Activated CD4-positive, alpha-beta T cell treated with anti-CD3 and anti-CD28 coated beads, Interleukin-2, amount 10 ng/mL, durations not matched to agents 24 days and 14 days (primary cell): Measurements from ENCODE around the gene ANKRD28. TPM values are rescaled to one million over a fixed set of nuclear protein-coding genes. Genes with fewer than 3 reads are reported as not detected.
"Not testable (repeated sequence)": the region's sequence is repeated elsewhere in the genome, so short reads cannot be mapped to it uniquely, and the experiment has no call there.

Experiments
- DNase-seq: peaks from one replicate; pipeline ENCODE4 v3.0.0; 2022
- H3K27ac Mint-ChIP-seq: one replicate; pipeline ENCODE4 v1.8.0; 2022; ENCODE audit warnings: mild to moderate bottlenecking, mixed read lengths
- H3K27me3 Mint-ChIP-seq: one replicate; pipeline ENCODE4 v1.8.0; 2022; ENCODE audit warnings: mixed read lengths
- H3K36me3 Mint-ChIP-seq: one replicate; pipeline ENCODE4 v1.8.0; 2022; ENCODE audit warnings: low read depth, mild to moderate bottlenecking, mixed read lengths
- H3K4me1 Mint-ChIP-seq: one replicate; pipeline ENCODE4 v1.8.0; 2021; ENCODE audit warnings: mixed read lengths
- H3K4me3 Mint-ChIP-seq: one replicate; pipeline ENCODE4 v1.8.0; 2022; ENCODE audit warnings: mild to moderate bottlenecking, moderate library complexity, mixed read lengths
- H3K9me3 Mint-ChIP-seq: one replicate; pipeline ENCODE4 v1.8.0; 2021; ENCODE audit warnings: mixed read lengths
- intact Hi-C: fragments of 100-400 bp; cut with micrococcal nuclease; formaldehyde crosslinking; loops from one replicate; pipeline ENCODE4 v1.15.1; 2023
- total RNA-seq: library from RNA; stranded (reverse); gene quantifications from 2 replicates; pipeline ENCODE4 v1.2.3, GENCODE V29; 2022

The ANKRD28 gene
- total RNA-seq = 38.1 and 38.7 TPM in 2 replicates

DNA sequence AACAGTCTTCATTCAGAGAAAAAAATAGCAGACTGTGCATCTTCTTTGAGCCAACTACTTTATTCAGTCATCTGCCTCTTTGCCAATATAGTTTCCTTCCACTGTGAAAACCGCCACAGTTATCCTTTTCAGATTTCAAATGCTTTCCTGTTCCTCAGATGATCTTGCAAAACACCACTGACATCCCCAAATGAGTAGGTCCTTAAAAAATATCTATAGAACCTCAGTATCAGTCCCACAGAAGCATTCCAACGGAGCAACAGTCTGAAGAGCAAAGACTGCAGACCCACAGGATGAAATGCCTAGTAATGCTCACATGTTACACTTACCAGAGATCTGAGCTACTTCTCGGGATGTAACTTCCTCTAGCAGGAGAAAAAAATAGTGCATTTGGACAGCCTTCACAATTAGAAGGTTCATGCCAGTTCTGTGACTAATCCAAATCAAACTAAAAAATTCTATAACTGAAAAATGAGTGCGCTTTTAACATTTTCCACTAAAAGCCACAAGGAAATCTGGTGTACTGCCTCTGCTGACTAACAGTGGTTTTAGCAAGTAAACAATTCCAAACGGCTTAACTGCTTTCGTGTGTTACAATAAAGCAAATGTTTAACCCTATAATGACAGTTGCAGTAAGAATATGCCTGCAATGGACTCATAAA is at the start of gene ANKRD28:
Gene ANKRD28, minus strand, starts transcription at position 338 of the 662 bp plus-strand sequence. CDS start 1,458 bp downstream, outside the sequence.
- intact Hi-C loops = loop anchor here (1.0 to 5.0 kb wide), 10 partner anchors 8 to 505 kb away; no protein-coding TSS in a partner anchor
- no peaks in the 10 kb centered on the region for H3K27me3 Mint-ChIP-seq
- peak within 1 kb of the TSS; percentile 98 for H3K27ac Mint-ChIP-seq
- peak within 1 kb of the TSS; percentile 86 for H3K4me3 Mint-ChIP-seq
- peaks cover 63% of the 10 kb centered on the region for H3K4me1 Mint-ChIP-seq
- peaks cover 18% of the 10 kb centered on the region for H3K36me3 Mint-ChIP-seq
- peaks cover 2% of the 10 kb centered on the region for H3K9me3 Mint-ChIP-seq
- DNase-seq = peak; percentile 80

DNA sequence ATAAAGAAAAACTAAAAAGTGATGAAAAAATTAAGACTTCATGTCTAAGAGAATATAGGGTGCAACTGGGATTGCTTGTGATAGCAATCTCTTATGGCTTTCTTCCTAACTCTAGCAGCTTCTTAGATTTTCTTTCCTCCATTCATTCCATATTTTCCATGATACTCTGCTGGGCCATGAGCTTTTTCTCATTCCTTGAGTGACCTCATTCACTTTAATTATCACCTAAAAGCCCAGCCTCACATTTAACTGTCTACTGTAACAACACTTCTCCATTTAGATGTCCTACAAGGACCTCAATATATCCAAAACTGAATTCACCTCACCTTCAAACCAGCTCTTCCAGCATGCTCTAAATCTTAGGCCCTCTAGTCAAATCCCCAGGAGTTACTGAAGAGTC is 49.5 kb upstream of the ANKRD28 start:
- Mint-ChIP-seq H3K4me3 (no peak overlapping the region), H3K27me3 (no peaks in the 10 kb centered on the region), H3K36me3 (peaks cover 35% of the 10 kb centered on the region), H3K9me3 (peaks cover 14% of the 10 kb centered on the region), H3K27ac (no peak overlapping the region), H3K4me1 (peaks cover 29% of the 10 kb centered on the region)
- intact Hi-C loops = no loop called here
- no peak for DNase-seq

DNA sequence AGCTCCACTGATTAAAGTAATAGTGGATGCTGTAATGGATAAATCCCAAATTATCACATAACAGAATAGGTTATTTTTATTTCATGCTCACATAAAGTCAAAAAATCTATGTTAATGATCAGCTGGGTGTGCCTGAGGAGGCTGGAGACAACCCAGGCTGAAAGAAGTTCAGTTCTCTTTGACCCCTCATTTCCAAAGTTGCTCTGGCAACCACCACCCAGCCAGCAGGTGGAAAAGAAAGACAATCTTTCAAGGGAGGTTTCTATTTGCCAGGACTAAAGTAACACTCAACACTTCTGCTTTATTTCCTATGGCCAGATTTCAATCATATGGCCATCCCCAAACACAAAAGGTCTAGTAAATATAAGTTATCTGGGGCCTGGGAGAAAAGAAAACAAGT is 48.8 kb upstream of the ANKRD28 start:
- peaks cover 29% of the 10 kb centered on the region for H3K4me1 Mint-ChIP-seq
- H3K9me3 Mint-ChIP-seq = peaks cover 16% of the 10 kb centered on the region
- no peak for DNase-seq
- peaks cover 36% of the 10 kb centered on the region for H3K36me3 Mint-ChIP-seq
- no peaks in the 10 kb centered on the region for H3K27me3 Mint-ChIP-seq
- intact Hi-C loops = no loop called here
- no peak overlapping the region for H3K4me3 Mint-ChIP-seq
- H3K27ac Mint-ChIP-seq = no peak overlapping the region

DNA sequence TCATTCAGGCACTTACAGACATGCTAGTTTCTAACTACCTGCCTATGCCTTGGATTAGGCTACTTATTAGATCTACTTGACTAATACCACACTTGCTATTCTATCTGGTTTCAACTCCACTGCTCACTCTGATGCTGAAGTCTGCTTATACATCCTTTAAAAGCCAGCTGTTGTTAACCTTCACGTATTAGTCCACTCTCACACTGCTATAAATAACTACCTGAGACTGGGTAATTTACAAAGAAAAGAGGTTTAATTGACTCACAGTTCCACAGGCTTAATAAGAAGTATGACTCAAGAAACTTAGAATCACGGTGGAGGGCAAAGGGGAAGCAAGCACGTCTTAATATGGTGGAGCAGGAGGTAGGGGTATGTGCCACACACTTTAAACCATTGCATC is 47.7 kb upstream of the ANKRD28 start:
- no peak for DNase-seq
- H3K4me1 Mint-ChIP-seq = peaks cover 29% of the 10 kb centered on the region
- no peaks in the 10 kb centered on the region for H3K27me3 Mint-ChIP-seq
- no peak overlapping the region for H3K27ac Mint-ChIP-seq
- no peak overlapping the region for H3K4me3 Mint-ChIP-seq
- H3K36me3 Mint-ChIP-seq = peaks cover 38% of the 10 kb centered on the region
- H3K9me3 Mint-ChIP-seq = peaks cover 25% of the 10 kb centered on the region
- intact Hi-C loops = no loop called here

DNA sequence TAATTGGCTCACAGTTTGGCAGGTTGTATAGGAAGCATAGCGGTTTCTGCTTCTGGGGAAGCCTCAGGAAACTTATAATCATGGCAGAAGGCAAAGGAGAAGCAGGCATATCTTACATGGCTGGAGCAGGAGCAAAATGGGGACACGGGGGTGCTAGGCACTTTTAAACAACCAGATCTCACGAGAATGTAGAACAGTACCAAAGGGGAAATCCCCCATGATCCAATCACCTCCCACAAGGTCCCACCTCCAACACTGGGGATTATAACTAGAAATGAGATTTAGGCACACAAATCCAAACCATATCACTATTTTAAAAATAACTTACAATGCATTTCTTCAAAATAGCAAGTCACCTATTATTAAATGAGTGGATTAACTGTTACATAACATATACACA is 47.1 kb upstream of the ANKRD28 start:
- peaks cover 29% of the 10 kb centered on the region for H3K4me1 Mint-ChIP-seq
- H3K27me3 Mint-ChIP-seq = no peaks in the 10 kb centered on the region
- H3K27ac Mint-ChIP-seq = no peak overlapping the region
- no peak overlapping the region for H3K4me3 Mint-ChIP-seq
- intact Hi-C loops = no loop called here
- peaks cover 31% of the 10 kb centered on the region for H3K9me3 Mint-ChIP-seq
- DNase-seq = no peak
- peaks cover 42% of the 10 kb centered on the region for H3K36me3 Mint-ChIP-seq

DNA sequence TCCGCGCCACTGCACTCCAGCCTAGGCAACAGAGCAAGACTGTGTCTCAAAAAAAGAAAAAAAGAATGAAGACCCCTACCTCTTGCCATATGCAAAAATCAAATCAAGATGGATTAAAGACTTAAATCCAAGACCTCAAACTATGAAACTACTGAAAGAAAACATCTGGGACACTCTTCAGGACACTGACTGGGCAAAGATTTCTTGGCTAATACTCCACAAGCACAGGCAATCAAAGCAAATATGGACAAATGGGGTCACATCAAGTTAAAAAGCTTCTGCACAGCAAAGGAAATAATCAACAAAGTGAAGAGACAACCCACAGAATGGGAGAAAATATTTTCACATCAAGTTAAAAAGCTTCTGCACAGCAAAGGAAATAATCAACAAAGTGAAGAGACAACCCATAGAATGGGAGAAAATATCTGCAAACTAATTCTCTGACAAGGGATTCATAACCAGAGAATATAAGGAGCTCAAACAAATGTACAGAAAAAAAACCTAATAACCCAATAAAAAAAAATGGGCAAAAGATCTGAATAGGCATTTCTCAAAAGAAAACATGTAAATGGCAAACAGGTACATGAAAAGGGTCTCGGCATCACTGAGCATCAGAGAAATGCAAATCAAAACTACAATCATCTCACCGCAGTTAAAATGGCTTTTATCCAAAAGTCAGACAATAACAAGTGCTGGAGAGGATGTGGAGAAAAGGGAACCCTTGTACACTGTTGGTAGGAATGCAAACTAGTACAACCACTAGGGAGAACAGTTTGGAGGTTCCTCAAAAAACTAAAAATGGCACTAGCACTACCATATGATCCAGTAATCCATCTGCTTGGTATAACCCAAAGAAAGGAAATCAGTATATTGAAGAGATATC is 43.6 kb upstream of the ANKRD28 start:
- H3K4me3 Mint-ChIP-seq, DNase-seq, H3K27ac Mint-ChIP-seq, H3K27me3 Mint-ChIP-seq, intact Hi-C loops: not testable (repeated sequence)
- H3K36me3 Mint-ChIP-seq = peaks cover 43% of the 10 kb centered on the region
- H3K4me1 Mint-ChIP-seq = peaks cover 24% of the 10 kb centered on the region
- H3K9me3 Mint-ChIP-seq = peaks cover 33% of the 10 kb centered on the region

DNA sequence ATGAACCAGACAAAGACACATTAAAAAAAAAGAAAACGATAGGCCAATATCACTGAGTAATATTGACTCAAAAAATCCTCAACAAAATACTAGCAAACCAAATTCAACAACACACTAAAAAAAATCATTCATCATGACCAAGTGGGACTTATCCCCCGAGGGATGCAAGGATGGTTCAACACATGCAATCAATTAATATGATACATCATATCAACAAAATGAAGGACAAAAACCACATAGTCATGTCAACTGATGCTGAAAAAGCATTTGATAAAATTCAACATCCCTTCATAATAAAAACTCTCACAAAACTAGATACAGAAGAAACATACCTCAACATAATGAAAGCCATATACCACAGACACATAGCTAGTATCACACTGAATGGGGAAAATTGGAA is 41.8 kb upstream of the ANKRD28 start:
- no peak for DNase-seq
- Mint-ChIP-seq H3K36me3 (peaks cover 35% of the 10 kb centered on the region), H3K27me3 (no peaks in the 10 kb centered on the region), H3K27ac (no peak overlapping the region), H3K4me3 (no peak overlapping the region), H3K9me3 (peaks cover 33% of the 10 kb centered on the region), H3K4me1 (peaks cover 12% of the 10 kb centered on the region)
- intact Hi-C loops = no loop called here

DNA sequence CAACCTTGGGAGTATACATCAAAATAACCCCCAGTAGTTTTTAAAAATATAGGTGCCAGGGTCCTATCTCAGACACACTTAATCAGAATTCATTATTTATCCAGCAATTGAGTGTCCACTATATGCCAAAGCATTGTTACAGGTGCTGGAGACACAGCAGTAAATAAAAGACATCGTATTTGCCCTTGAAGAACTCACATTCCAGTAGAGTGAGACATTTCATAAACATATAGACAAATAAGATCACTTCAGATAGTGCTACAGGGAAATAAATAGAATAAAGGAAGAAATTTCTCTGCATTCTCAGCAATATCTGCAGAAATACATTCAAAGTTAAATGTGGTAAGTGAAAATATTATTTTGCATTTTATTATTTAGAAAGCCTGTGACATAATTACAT is 34.1 kb upstream of the ANKRD28 start:
- intact Hi-C loops = no loop called here
- Mint-ChIP-seq H3K4me3 (no peak overlapping the region), H3K4me1 (peaks cover 3% of the 10 kb centered on the region), H3K9me3 (no peaks in the 10 kb centered on the region), H3K27me3 (no peaks in the 10 kb centered on the region), H3K27ac (no peak overlapping the region), H3K36me3 (no peaks in the 10 kb centered on the region)
- no peak for DNase-seq

DNA sequence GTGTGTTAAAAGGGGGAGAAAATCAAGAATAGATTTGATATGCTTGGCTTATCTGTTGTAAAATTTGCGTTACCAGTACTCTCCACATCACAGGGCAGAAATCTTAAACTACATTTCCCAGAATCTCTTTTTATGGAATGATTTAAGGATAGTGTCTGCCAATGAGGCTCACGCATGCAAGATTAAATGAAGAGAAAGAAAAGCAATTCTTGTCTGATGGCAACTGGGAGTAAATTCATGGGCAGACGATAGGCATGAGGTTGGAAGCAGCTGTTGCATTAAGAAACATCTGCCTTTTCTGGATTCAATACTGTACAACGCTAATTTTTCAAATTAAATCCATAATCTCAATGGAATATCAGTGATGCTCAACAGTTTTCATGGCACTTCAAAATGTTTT is 27.2 kb upstream of the ANKRD28 start:
- Mint-ChIP-seq H3K4me1 (peaks cover 6% of the 10 kb centered on the region), H3K4me3 (no peak overlapping the region), H3K27ac (no peak overlapping the region), H3K27me3 (no peaks in the 10 kb centered on the region), H3K9me3 (no peaks in the 10 kb centered on the region), H3K36me3 (no peaks in the 10 kb centered on the region)
- DNase-seq = no peak
- intact Hi-C loops = no loop called here

DNA sequence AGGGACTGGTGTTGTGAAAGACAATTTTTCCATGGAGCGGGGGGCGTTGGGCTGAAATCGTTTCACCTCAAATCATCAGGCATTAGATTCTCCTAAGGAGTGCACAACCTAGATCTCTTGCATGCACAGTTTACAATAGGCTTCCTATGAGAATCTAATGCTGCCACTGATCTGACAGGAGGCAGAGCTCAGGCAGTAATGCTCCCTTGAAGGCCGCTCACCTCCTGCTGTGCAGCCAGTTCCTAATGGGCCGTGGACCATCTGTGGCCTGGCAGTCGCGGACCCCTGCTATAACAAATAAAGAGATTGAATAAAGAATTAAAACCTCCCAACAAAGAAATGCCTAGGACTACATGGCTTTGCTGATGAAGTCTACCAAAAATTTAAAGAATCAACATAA is 25.3 kb upstream of the ANKRD28 start:
- Mint-ChIP-seq H3K4me1 (peaks cover 8% of the 10 kb centered on the region), H3K36me3 (no peaks in the 10 kb centered on the region), H3K27me3 (no peaks in the 10 kb centered on the region)

DNA sequence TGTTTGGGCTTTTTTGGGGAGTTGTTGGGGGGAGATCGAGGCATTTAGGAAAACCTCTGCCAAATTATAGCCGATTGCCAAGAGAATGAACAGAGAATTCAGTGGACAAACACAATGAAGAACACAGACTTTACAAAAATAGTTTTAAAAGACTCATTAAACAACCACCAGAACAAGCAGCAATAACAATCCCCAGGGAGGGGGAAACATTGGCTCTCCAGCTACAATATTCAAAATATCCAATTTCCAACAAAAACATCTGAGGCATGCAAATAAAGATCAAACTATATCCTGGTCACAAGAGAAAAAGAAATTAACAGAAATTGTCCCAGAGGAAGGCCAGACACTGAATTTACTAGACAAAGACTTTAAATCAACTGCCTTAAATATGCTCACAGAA is 24.5 kb upstream of the ANKRD28 start:
- Mint-ChIP-seq H3K36me3 (no peaks in the 10 kb centered on the region), H3K27me3 (no peaks in the 10 kb centered on the region), H3K27ac (no peak overlapping the region), H3K4me1 (peaks cover 13% of the 10 kb centered on the region), H3K4me3 (no peak overlapping the region), H3K9me3 (no peaks in the 10 kb centered on the region)
- no peak for DNase-seq
- intact Hi-C loops = no loop called here

More for the DNA sequence above, 25.3 kb upstream of the ANKRD28 start:
- Mint-ChIP-seq H3K4me3 (no peak overlapping the region), H3K27ac (no peak overlapping the region), H3K9me3 (no peaks in the 10 kb centered on the region)
- no peak for DNase-seq
- intact Hi-C loops = no loop called here

DNA sequence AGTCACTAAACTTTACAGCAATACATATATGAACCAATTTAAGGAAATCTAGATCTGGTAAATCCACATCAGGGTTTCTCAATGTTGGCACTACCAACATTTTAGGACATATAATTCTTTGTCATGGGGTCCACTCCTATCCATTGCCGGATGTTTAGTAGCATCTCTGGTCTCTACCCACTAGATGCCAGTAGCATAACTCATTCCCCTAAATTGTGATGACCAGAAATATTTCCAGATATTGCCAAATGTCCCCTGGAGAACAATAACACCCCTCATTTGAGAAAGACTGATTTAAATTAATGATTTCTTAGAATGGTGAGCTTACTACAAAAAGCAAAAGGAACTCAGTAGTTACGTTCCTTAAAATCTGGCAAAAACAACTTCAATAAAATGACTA is 23.1 kb upstream of the ANKRD28 start:
- intact Hi-C loops = no loop called here
- Mint-ChIP-seq H3K27me3 (no peaks in the 10 kb centered on the region), H3K4me1 (peaks cover 21% of the 10 kb centered on the region), H3K36me3 (no peaks in the 10 kb centered on the region), H3K4me3 (no peak overlapping the region), H3K27ac (no peak overlapping the region), H3K9me3 (no peaks in the 10 kb centered on the region)
- no peak for DNase-seq

DNA sequence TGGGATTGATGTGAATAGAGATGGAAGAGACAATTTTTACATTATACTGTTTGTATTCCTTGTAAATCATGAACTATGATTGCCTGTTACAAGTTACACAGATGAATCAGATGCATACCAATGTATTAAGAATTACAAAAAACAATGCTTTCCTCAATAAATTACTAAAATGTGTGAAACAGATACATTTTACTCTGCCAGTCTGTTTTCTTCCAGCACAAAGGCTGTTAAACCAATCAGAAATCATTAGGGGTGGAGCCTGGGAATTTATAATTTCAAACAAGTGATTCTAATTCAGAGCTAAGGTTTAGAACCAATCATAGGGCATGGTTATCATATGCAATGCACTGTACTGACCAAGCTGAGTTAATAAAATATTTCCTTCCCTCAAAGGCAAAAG is 21.8 kb upstream of the ANKRD28 start:
- Mint-ChIP-seq H3K27me3 (no peaks in the 10 kb centered on the region), H3K4me1 (peaks cover 21% of the 10 kb centered on the region), H3K9me3 (no peaks in the 10 kb centered on the region), H3K27ac (no peak overlapping the region), H3K36me3 (no peaks in the 10 kb centered on the region), H3K4me3 (no peak overlapping the region)
- no peak for DNase-seq
- intact Hi-C loops = loop anchor here (10.0 kb wide), 1 partner anchor 615 kb away; the partner anchor contains the start of gene CAPN7

DNA sequence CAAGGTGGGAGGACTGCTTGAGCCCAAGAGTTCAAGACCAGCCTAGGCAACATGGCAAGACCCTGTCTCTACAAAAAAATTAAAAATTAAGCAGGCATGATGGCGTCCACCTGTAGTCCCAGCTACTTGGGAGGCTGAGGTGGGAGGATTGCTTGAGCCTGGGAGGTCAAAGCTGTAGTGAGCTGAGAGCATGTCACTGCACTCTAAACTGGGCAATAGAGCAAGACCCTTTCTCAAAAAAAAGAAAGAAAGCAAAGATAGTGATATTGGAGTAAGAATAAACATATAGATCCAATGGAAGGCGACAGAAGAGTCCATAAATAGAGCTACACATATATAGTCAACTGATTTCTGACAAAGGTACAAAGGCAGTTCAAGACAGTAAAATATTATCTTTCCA is 21.3 kb upstream of the ANKRD28 start:
- Mint-ChIP-seq H3K9me3 (no peaks in the 10 kb centered on the region), H3K36me3 (no peaks in the 10 kb centered on the region), H3K27ac (no peak overlapping the region), H3K4me3 (no peak overlapping the region), H3K27me3 (no peaks in the 10 kb centered on the region), H3K4me1 (peaks cover 20% of the 10 kb centered on the region)
- no peak for DNase-seq
- intact Hi-C loops = loop anchor here (10.0 kb wide), 1 partner anchor 614 kb away; the partner anchor contains the start of gene CAPN7
